Measurements from ENCODE around the gene SSBP2.
"Not testable (repeated sequence)": the region's sequence is repeated elsewhere in the genome, so short reads cannot be mapped to it uniquely, and the experiment has no call there.

The SSBP2 gene

GRCh38 chr5:81608976-81609375 lies 141.9 kb downstream of the SSBP2 start:
- Histone ChIP-seq H2AFZ (ENCODE audit: low read length, unreplicated experiment) (no peak overlapping the region), H3K79me2 (ENCODE audit: control insufficient read depth, insufficient read depth, low read length, unreplicated experiment) (no peaks in the 10 kb centered on the region), H3K27me3 (ENCODE audit: insufficient read depth, low read length) (no peaks in the 10 kb centered on the region), H3K4me1 (ENCODE audit: control insufficient read depth, insufficient read depth, low read length, unreplicated experiment) (no peaks in the 10 kb centered on the region), H3K4me3 (ENCODE audit: low read depth, low read length) (no peak overlapping the region), H3K36me3 (ENCODE audit: insufficient read depth, low read length) (peaks cover 9% of the 10 kb centered on the region), H3K27ac (ENCODE audit: low read depth, low read length) (no peak overlapping the region)

GRCh38 chr5:81607693-81608092 lies 143.2 kb downstream of the SSBP2 start:
- no peak overlapping the region for H3K4me3 ChIP-seq (ENCODE audit: low read depth, low read length)
- H2AFZ ChIP-seq (ENCODE audit: low read length, unreplicated experiment) = no peak overlapping the region
- H3K4me1 ChIP-seq (ENCODE audit: control insufficient read depth, insufficient read depth, low read length, unreplicated experiment) = no peaks in the 10 kb centered on the region
- no peak overlapping the region for H3K27ac ChIP-seq (ENCODE audit: low read depth, low read length)
- H3K27me3 ChIP-seq (ENCODE audit: insufficient read depth, low read length) = no peaks in the 10 kb centered on the region
- H3K36me3 ChIP-seq (ENCODE audit: insufficient read depth, low read length) = peaks cover 13% of the 10 kb centered on the region
- H3K79me2 ChIP-seq (ENCODE audit: control insufficient read depth, insufficient read depth, low read length, unreplicated experiment) = no peaks in the 10 kb centered on the region

GRCh38 chr5:81606150-81606549 lies 144.7 kb downstream of the SSBP2 start:
- Histone ChIP-seq H3K4me3 (ENCODE audit: low read depth, low read length) (no peak overlapping the region), H3K79me2 (ENCODE audit: control insufficient read depth, insufficient read depth, low read length, unreplicated experiment) (no peaks in the 10 kb centered on the region), H2AFZ (ENCODE audit: low read length, unreplicated experiment) (no peak overlapping the region), H3K4me1 (ENCODE audit: control insufficient read depth, insufficient read depth, low read length, unreplicated experiment) (peaks cover 10% of the 10 kb centered on the region), H3K27me3 (ENCODE audit: insufficient read depth, low read length) (no peaks in the 10 kb centered on the region), H3K36me3 (ENCODE audit: insufficient read depth, low read length) (peaks cover 12% of the 10 kb centered on the region), H3K27ac (ENCODE audit: low read depth, low read length) (no peak overlapping the region)

GRCh38 chr5:81605299-81605698 lies 145.6 kb downstream of the SSBP2 start:
- Histone ChIP-seq H3K79me2 (ENCODE audit: control insufficient read depth, insufficient read depth, low read length, unreplicated experiment) (no peaks in the 10 kb centered on the region), H3K27me3 (ENCODE audit: insufficient read depth, low read length) (no peaks in the 10 kb centered on the region), H3K27ac (ENCODE audit: low read depth, low read length) (no peak overlapping the region), H3K4me1 (ENCODE audit: control insufficient read depth, insufficient read depth, low read length, unreplicated experiment) (peaks cover 10% of the 10 kb centered on the region), H3K4me3 (ENCODE audit: low read depth, low read length) (no peak overlapping the region), H2AFZ (ENCODE audit: low read length, unreplicated experiment) (no peak overlapping the region), H3K36me3 (ENCODE audit: insufficient read depth, low read length) (peaks cover 9% of the 10 kb centered on the region)

- Histone ChIP-seq H3K79me2 (ENCODE audit: control insufficient read depth, insufficient read depth, low read length, unreplicated experiment) (no peaks in the 10 kb centered on the region), H3K4me1 (ENCODE audit: control insufficient read depth, insufficient read depth, low read length, unreplicated experiment) (peaks cover 10% of the 10 kb centered on the region), H2AFZ (ENCODE audit: low read length, unreplicated experiment) (no peak overlapping the region), H3K4me3 (ENCODE audit: low read depth, low read length) (no peak overlapping the region), H3K27ac (ENCODE audit: low read depth, low read length) (no peak overlapping the region), H3K27me3 (ENCODE audit: insufficient read depth, low read length) (no peaks in the 10 kb centered on the region), H3K36me3 (ENCODE audit: insufficient read depth, low read length) (0 out of 2 replicates have a peak, but pooled peaks cover 4% of the 10 kb centered on the region)
These were observed 146.7 kb downstream of the SSBP2 start for GRCh38 chr5:81604193-81604592.

- H3K79me2 ChIP-seq (ENCODE audit: control insufficient read depth, insufficient read depth, low read length, unreplicated experiment) = no peaks in the 10 kb centered on the region
- H3K27me3 ChIP-seq (ENCODE audit: insufficient read depth, low read length) = no peaks in the 10 kb centered on the region
- H3K4me1 ChIP-seq (ENCODE audit: control insufficient read depth, insufficient read depth, low read length, unreplicated experiment) = peaks cover 10% of the 10 kb centered on the region
- 0 out of 2 replicates have a peak, but pooled peaks cover 8% of the 10 kb centered on the region for H3K36me3 ChIP-seq (ENCODE audit: insufficient read depth, low read length)
- H3K4me3 ChIP-seq (ENCODE audit: low read depth, low read length) = no peak overlapping the region
- no peak overlapping the region for H2AFZ ChIP-seq (ENCODE audit: low read length, unreplicated experiment)
- H3K27ac ChIP-seq (ENCODE audit: low read depth, low read length) = no peak overlapping the region
These were observed 149.0 kb downstream of the SSBP2 start for GRCh38 chr5:81601919-81602318.

- H3K4me1 ChIP-seq (ENCODE audit: control insufficient read depth, insufficient read depth, low read length, unreplicated experiment); H3K4me3 ChIP-seq (ENCODE audit: low read depth, low read length); H3K27ac ChIP-seq (ENCODE audit: low read depth, low read length); H2AFZ ChIP-seq (ENCODE audit: low read length, unreplicated experiment); H3K27me3 ChIP-seq (ENCODE audit: insufficient read depth, low read length); H3K79me2 ChIP-seq (ENCODE audit: control insufficient read depth, insufficient read depth, low read length, unreplicated experiment); H3K36me3 ChIP-seq (ENCODE audit: insufficient read depth, low read length): not testable (repeated sequence)
These were observed 158.8 kb downstream of the SSBP2 start for GRCh38 chr5:81592085-81592484.

- Histone ChIP-seq H3K27me3 (ENCODE audit: insufficient read depth, low read length) (no peaks in the 10 kb centered on the region), H3K4me3 (ENCODE audit: low read depth, low read length) (no peak overlapping the region), H2AFZ (ENCODE audit: low read length, unreplicated experiment) (no peak overlapping the region), H3K4me1 (ENCODE audit: control insufficient read depth, insufficient read depth, low read length, unreplicated experiment) (no peaks in the 10 kb centered on the region), H3K27ac (ENCODE audit: low read depth, low read length) (no peak overlapping the region), H3K36me3 (ENCODE audit: insufficient read depth, low read length) (no peaks in the 10 kb centered on the region), H3K79me2 (ENCODE audit: control insufficient read depth, insufficient read depth, low read length, unreplicated experiment) (no peaks in the 10 kb centered on the region)
These were observed 160.2 kb downstream of the SSBP2 start for GRCh38 chr5:81590498-81591384.

GRCh38 chr5:81579262-81579924 lies 171.5 kb downstream of the SSBP2 start:
- no peak overlapping the region for H3K27ac ChIP-seq (ENCODE audit: low read depth, low read length)
- no peaks in the 10 kb centered on the region for H3K4me1 ChIP-seq (ENCODE audit: control insufficient read depth, insufficient read depth, low read length, unreplicated experiment)
- no peaks in the 10 kb centered on the region for H3K27me3 ChIP-seq (ENCODE audit: insufficient read depth, low read length)
- no peaks in the 10 kb centered on the region for H3K36me3 ChIP-seq (ENCODE audit: insufficient read depth, low read length)
- no peak overlapping the region for H2AFZ ChIP-seq (ENCODE audit: low read length, unreplicated experiment)
- no peak overlapping the region for H3K4me3 ChIP-seq (ENCODE audit: low read depth, low read length)
- no peaks in the 10 kb centered on the region for H3K79me2 ChIP-seq (ENCODE audit: control insufficient read depth, insufficient read depth, low read length, unreplicated experiment)

- Histone ChIP-seq H3K4me1 (ENCODE audit: control insufficient read depth, insufficient read depth, low read length, unreplicated experiment) (no peaks in the 10 kb centered on the region), H3K27ac (ENCODE audit: low read depth, low read length) (no peak overlapping the region), H2AFZ (ENCODE audit: low read length, unreplicated experiment) (no peak overlapping the region), H3K36me3 (ENCODE audit: insufficient read depth, low read length) (no peaks in the 10 kb centered on the region), H3K27me3 (ENCODE audit: insufficient read depth, low read length) (no peaks in the 10 kb centered on the region), H3K4me3 (ENCODE audit: low read depth, low read length) (no peak overlapping the region), H3K79me2 (ENCODE audit: control insufficient read depth, insufficient read depth, low read length, unreplicated experiment) (no peaks in the 10 kb centered on the region)
These were observed 173.8 kb downstream of the SSBP2 start for GRCh38 chr5:81577091-81577490.

- H3K27ac ChIP-seq (ENCODE audit: low read depth, low read length) = no peak overlapping the region
These were observed 175.0 kb downstream of the SSBP2 start for GRCh38 chr5:81575924-81576323.

More at GRCh38 chr5:81575924-81576323, 175.0 kb downstream of the SSBP2 start:
- H3K27me3 ChIP-seq (ENCODE audit: insufficient read depth, low read length) = no peaks in the 10 kb centered on the region
- H3K4me1 ChIP-seq (ENCODE audit: control insufficient read depth, insufficient read depth, low read length, unreplicated experiment) = no peaks in the 10 kb centered on the region
- H2AFZ ChIP-seq (ENCODE audit: low read length, unreplicated experiment) = no peak overlapping the region
- no peaks in the 10 kb centered on the region for H3K79me2 ChIP-seq (ENCODE audit: control insufficient read depth, insufficient read depth, low read length, unreplicated experiment)
- H3K4me3 ChIP-seq (ENCODE audit: low read depth, low read length) = no peak overlapping the region
- no peaks in the 10 kb centered on the region for H3K36me3 ChIP-seq (ENCODE audit: insufficient read depth, low read length)
